ENCODE measurements around the gene THEM5. TPM values are rescaled to one million over a fixed set of nuclear protein-coding genes. Genes with fewer than 3 reads are reported as not detected.

The THEM5 gene
- total RNA-seq, 1 experiment from 2014 or later = not detected

DNA sequence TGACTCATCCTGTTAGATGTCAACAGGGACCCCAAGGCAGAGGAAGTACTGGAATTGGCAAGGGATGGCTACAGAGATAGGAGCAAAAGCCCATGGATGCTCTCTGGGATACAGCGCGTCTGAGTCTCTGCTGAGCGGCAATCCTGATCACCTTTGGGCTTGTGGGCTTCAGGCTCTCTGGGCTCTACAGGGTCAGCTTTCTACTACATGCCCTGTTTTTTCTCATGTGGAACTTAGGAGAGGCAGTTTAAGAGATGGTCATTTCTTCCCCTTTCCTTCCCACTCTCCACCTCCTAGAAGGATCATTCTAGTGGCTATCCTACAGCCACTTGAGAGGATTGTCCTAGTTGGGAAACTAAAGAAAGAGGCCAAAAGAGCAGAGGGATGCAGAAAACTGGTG lies 49.6 kb downstream of the THEM5 start:
- H4K20me1 ChIP-seq (ENCODE audit: insufficient read depth) = no peaks in the 10 kb centered on the region
- ChIA-PET CTCF (no interaction called here), POLR2A (no interaction called here), RAD21 (ENCODE audit: low non-redundant PET in 1 of 2, low total read pairs in 2 of 2, uncharacterized antibody in 2 of 2, unreplicated experiment in 2 of 2) (no interaction called here)
- H3K27me3 ChIP-seq (ENCODE audit: insufficient read depth, low read length) = peaks cover 43% of the 10 kb centered on the region
- DNase-seq (ENCODE audit: low read depth, low spot score) (no peak), ATAC-seq (no peak)
- H3K27ac ChIP-seq (ENCODE audit: low read depth, low read length) = no peak overlapping the region
- no peak overlapping the region for H3K4me3 ChIP-seq (replicated peaks in 1 of 2; ENCODE audit: low read depth in 1 of 2, low read length in 2 of 2)
- no peak overlapping the region for H3K9ac ChIP-seq (ENCODE audit: low read length)
- H3K4me1 ChIP-seq (ENCODE audit: control insufficient read depth in 1 of 2, insufficient read depth in 2 of 2, low read length in 2 of 2) = no peaks in the 10 kb centered on the region
- H2AFZ ChIP-seq (ENCODE audit: low read depth, low read length, poor library complexity, severe bottlenecking) = no peak overlapping the region
- H3K4me2 ChIP-seq (ENCODE audit: low read length) = no peak overlapping the region
- no peak for TF ChIP-seq CEBPB (IDR thresholded peaks at IDR 0.05; ENCODE audit: low read depth)
- no peak for TF ChIP-seq ZNF274 (IDR thresholded peaks at IDR 0.05; ENCODE audit: low read depth, low read length)
- TF ChIP-seq SP1 (IDR thresholded peaks at IDR 0.05; ENCODE audit: low read depth) = no peak
- no peak for TF ChIP-seq SIN3A (IDR thresholded peaks at IDR 0.05; ENCODE audit: low read depth)
- no peak for TF ChIP-seq TCF7L2 (IDR thresholded peaks at IDR 0.05; ENCODE audit: borderline replicate concordance, extremely low read depth, insufficient read depth, insufficient read length)
- TF ChIP-seq, protein P1, sequence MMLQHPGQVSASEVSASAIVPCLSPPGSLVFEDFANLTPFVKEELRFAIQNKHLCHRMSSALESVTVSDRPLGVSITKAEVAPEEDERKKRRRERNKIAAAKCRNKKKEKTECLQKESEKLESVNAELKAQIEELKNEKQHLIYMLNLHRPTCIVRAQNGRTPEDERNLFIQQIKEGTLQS (IDR thresholded peaks at IDR 0.05) = no peak
- TF ChIP-seq EZH2 (IDR thresholded peaks at IDR 0.05) = no peak
- TF ChIP-seq EZH2phosphoT487 (IDR thresholded peaks at IDR 0.05; ENCODE audit: borderline replicate concordance) = no peak
- TF ChIP-seq ZBTB33 (IDR thresholded peaks at IDR 0.05; ENCODE audit: extremely low read depth, insufficient replicate concordance, low read length) = no peak
- no peak for TF ChIP-seq JUND (IDR thresholded peaks at IDR 0.05)
- no peak for TF ChIP-seq ZFX (IDR thresholded peaks at IDR 0.05)
- no peak for TF ChIP-seq EGR1 (IDR thresholded peaks at IDR 0.05; ENCODE audit: low read depth)
- TF ChIP-seq REST (IDR thresholded peaks at IDR 0.05; ENCODE audit: low read depth) = no peak
- no peak for TF ChIP-seq CBX3 (IDR thresholded peaks at IDR 0.05; ENCODE audit: low read depth)
- TF ChIP-seq, protein P2, sequence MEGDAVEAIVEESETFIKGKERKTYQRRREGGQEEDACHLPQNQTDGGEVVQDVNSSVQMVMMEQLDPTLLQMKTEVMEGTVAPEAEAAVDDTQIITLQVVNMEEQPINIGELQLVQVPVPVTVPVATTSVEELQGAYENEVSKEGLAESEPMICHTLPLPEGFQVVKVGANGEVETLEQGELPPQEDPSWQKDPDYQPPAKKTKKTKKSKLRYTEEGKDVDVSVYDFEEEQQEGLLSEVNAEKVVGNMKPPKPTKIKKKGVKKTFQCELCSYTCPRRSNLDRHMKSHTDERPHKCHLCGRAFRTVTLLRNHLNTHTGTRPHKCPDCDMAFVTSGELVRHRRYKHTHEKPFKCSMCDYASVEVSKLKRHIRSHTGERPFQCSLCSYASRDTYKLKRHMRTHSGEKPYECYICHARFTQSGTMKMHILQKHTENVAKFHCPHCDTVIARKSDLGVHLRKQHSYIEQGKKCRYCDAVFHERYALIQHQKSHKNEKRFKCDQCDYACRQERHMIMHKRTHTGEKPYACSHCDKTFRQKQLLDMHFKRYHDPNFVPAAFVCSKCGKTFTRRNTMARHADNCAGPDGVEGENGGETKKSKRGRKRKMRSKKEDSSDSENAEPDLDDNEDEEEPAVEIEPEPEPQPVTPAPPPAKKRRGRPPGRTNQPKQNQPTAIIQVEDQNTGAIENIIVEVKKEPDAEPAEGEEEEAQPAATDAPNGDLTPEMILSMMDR (IDR thresholded peaks at IDR 0.05 in 2 of 3, conservative IDR thresholded peaks at IDR 0.05 in 1 of 3; ENCODE audit: borderline replicate concordance in 1 of 3, insufficient read depth in 1 of 3, low read depth in 2 of 3, low read length in 2 of 3) = no peak
- no peak for TF ChIP-seq POLR2AphosphoS5 (IDR thresholded peaks at IDR 0.05; ENCODE audit: low read depth, low read length)
- TF ChIP-seq YY1 (IDR thresholded peaks at IDR 0.05; ENCODE audit: extremely low read depth, insufficient replicate concordance, low read depth, low read length) = no peak
- no peak for TF ChIP-seq FOSL1 (IDR thresholded peaks at IDR 0.05; ENCODE audit: low read depth)
- no peak for TF ChIP-seq RAD21 (IDR thresholded peaks at IDR 0.05; ENCODE audit: low read depth)
- intact Hi-C loops (cut with micrococcal nuclease) = no loop called here
- H3K36me3 ChIP-seq (ENCODE audit: control insufficient read depth in 1 of 2, insufficient read depth in 2 of 2, low read length in 2 of 2) = no peaks in the 10 kb centered on the region
- no peaks in the 10 kb centered on the region for H3K79me2 ChIP-seq (ENCODE audit: insufficient read depth, low read length)
- H3K9me2 ChIP-seq (ENCODE audit: insufficient read depth) = no peaks in the 10 kb centered on the region
- BruUV-seq (replicated peaks) = no TSS peak
- H3K9me3 ChIP-seq (ENCODE audit: control insufficient read depth in 1 of 2, insufficient read depth in 1 of 2, low read depth in 1 of 2, low read length in 2 of 2) = no peaks in the 10 kb centered on the region
